Renal pelvis (tissue), 4 donors: Measurements from ENCODE around the gene NCKAP5. TPM values are rescaled to one million over a fixed set of nuclear protein-coding genes. Genes with fewer than 3 reads are reported as not detected.

Experiments used
- DNase-seq: peaks from one replicate; pipeline ENCODE4 v3.0.0-alpha.2; 2013
- polyA plus RNA-seq, 3 donors: library from polyadenylated mRNA; unstranded; fragments of 120-200 nt; gene quantifications; one replicate each; pipeline ENCODE4 v1.2.1, GENCODE V29; 2013; ENCODE audit not compliant: insufficient read length in 3 of 3

Gene NCKAP5
- polyA plus RNA-seq, 3 donors, result 6.2 to 6.5 (median 6.3) TPM

DNA sequence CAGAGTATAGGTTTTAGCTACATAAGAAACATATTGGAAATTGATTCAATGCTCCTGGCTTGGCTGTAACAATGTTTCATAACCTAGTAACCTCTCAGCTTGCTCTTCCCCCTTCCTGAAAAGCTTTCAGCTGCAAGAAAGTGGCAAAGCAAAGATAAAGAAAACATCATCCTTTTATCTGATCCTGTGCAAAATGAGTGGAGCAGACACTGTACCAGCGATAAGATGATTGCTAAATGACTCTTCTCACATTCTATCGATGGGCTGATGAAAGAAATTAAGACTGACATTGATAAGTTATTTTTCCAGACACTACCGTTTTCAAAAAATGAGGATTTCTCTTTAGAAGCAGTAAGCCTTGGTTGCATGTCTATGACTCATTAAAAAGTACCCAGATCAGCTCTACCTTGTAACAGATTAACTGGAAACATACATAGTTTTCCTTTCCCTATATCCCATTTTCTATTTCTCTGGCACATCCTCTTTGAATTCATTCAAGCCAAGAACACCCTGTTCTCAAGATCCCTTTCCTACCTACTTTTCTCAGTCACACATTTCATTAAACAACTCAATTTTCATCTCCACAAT lies 811.2 kb downstream of the NCKAP5 start:
- DNase-seq, result no peak

DNA sequence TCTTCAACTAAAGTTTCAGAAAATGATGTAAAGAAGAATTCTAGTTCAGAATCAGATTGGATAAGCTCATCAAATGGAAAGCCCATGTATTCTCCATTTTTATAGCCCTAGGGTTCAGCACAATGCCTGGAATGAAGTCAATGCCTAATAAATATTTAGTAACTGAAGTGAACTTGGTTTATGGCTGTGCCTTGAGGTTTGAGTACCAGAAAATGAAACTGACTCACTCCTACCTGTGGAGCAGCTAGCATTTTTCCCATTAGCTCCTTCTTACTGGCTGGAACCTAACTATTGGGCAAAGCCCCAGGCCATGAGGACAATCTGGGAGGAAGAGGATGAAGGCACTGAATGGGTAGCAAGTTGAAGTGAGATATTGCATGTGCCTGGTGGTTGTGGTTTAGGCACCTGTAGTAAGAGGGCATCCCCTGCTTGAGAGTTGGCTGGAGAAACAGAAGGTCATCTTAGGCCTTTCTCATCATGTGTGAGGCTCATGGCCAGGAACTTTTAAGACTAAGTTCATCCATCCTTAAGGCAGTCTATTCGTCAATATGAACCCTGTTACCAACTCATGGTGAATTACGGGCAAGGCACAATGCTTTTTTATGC lies 813.3 kb downstream of the NCKAP5 start:
- no peak for DNase-seq

DNA sequence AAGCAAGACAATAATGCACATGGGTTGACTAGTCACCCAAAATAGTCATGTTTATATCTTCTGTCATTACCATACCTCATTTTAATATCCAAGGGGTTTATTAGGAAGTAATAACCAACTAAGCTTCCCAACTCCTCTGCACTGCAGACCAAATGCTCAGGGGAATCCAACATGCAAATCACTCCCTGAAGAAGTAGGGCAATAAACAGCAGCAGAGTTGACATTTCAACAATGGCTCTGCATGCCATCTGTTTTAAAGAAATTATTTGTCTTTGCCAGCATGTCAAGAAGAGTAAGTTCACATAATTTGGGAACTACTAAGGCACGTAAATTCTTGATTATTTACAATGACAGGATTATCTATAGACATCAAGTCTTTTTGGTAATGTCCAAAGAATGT lies 813.9 kb downstream of the NCKAP5 start:
- DNase-seq, result no peak

DNA sequence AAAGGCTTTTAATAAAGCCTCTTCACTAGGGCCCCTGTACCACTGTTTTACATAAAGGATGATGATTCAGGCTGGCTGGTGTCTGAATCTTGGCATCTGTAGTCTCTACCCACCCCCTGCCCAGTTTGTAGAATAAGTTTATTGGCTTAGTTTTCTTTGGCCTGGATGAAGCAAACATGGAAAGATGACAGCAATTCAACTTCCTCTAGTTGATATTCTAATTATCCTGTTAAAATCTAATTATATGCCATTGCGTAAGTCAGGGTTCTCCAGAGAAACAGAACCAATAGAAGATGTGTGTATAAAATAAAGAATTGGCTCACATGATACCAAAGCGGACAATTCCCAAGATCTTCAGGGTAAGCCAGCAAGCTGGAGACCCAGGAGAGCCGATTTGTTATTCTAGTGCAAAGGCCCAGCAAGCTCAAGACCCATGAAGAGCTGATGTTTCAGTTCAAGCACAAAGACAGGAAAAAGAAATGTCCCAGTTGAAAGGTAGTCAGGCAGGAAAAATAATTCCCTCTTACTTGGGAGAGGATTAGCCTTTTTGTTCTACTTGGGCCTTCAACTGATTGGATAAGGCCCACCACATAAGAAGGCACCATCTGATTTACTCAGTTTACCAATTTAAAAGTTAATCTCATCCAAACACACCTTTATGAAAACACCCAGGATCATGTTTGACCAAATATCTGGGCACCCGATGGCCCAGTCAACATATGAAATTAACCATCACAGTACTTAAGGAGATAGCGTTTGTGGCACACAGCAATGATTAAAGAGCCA lies 815.6 kb downstream of the NCKAP5 start:
- no peak for DNase-seq

DNA sequence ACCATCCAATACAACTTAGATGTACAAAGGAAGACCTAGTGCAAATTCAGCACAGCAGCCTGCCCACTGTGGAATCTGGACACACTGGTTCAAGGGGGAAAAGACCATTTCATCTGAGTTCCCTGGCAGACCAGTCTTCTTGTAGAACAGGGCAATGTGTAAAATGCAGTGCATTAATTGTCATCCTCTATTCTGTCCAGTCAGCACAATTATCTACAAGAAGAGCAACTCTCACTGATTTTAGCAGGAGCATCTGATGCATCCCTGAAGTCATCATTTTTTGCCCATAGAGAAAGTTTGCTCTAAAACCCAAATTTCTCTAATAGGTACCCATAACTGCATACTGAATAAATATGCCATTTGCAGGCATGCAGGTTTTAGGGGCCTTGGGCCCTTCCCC lies 816.4 kb downstream of the NCKAP5 start:
- no peak for DNase-seq

DNA sequence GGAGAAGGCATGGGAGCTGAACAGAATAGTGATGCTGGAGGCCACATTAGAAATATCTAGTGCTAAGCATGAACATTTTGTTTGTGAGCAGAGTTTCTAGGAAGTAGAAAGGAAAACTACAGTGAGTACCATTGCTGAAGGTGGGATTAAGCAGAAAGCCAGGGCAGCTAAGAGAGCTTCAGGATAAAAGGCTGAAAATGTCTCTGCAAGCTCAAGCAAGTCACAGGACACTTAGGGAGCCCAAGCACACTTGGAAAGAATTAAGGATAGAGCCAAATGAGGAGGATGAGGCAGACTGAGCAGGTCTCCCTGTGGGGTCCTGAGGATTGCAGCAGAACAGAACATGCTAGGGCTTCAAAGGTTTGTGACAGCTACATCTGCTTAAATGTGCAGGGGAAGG lies 817.7 kb downstream of the NCKAP5 start:
- no peak for DNase-seq

DNA sequence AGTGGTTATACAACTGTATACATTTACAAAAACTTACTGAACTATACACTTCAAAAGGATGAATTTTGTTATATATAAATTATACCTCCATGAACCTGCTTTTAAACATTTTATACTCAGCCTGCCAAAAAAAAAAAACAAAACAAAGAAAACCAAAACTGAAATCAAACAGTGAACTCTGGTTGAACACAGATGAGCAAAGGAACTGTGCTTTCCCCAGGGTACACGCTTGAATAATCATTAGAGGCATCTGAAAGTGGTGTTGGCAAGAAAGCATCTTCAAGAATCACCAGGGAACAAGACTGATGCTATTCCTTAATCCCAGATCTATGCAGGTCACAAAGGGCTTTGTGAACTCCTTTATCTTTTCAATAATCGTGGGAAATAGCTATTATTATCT lies 821.2 kb downstream of the NCKAP5 start:
- DNase-seq, result no peak

DNA sequence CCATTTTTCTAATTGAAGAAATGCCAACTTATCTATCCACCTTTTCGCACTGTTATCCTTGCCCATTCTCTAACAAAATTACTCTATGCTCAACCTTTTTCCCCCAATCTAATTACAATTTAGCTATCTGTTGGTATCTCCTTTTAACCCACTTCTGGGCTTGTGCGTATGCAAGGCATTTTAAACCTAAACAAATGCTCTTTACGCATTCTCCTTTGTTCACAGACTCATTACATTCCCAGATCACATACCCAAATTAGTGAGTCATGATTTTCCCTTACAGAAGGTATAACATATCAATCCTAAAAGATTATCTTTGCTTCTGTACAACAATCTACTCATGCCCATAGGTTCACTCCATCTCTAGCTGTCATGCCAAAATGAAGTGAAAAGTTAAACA lies 826.5 kb downstream of the NCKAP5 start:
- DNase-seq, result no peak

DNA sequence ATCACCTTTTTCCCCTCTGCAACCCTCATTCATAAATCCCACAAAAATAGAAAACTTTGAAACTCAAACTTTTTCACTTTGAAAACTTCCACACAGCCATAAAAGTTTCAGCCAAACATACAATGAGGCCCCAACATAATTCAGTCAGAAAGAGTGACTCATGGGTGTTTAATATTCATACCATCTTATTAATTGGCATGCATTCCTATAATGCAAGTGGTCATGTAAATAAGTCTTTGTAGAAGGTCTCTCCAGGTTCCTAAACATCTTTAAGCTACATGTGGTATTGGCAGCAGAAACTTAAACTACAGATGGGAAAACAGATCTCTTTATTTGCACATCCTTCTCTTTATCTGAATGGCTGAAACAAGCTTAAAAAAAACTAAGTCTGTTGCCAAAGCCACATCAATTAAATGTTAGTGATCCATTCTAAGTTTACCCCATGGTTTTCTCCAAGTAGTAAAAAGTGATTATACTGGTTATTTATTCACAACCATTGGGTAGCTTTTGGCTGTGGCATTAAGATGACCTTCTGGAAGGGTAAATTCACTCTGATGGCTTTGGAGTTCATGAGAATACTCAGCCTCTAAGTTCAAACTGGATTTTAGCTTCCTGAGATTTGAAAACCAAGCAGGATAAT lies 828.1 kb downstream of the NCKAP5 start:
- no peak for DNase-seq

DNA sequence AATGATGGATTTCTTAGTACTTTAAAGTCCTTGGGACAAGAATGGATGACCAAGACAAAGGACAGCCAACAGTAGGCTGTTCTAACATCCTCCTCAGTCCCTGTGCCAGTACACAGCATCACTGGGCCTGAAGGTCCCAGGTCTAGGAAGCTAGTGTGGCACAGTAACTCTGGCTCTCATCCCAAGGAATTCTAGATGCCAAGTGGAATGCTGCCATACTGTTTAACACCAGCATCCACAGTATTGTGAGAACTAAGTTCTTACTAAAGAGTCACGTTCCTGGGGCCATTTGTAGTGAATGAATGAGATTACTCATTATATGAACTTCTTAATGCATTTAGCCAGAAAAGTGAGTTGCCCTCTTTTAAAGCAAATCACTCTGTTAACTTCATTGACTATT lies 830.0 kb downstream of the NCKAP5 start:
- no peak for DNase-seq

DNA sequence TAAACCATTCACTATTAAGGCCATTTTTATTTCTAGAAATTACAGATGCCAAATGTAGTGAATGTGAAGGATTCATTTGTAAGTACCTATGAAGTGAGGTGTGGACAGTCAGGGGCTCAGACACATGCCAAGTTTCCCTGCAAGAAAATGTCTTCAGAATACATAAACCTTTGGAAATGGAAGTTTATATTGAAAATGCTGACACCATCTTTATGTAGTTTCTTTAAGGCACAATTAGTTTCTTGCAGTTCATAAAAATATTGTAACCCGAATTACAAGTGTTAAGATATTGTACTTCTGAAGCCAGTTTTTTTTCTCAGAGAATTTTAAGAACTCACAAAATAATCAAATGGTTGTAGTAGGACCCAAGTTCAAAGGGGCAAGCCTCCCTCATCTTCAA lies 832.2 kb downstream of the NCKAP5 start:
- DNase-seq, result no peak

DNA sequence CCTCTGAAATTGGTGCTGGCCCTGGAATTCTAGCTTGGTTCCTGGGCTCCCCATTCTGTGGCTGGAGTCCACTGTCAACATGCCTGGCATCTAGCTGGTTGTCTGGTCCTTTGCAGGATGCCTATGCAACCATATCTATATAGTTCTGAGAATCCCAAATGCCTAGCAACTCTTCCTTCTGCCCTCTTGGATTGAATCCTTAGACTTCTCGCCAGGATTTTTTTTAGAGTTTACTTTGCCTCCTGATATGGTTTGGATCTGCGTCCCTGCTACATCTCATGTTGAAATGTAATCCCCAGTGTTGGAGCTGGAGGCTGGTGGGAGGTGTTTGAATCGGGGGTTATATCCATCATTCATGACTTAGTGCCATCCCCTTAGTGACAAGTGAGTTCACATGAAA lies 833.3 kb downstream of the NCKAP5 start:
- DNase-seq, result no peak

DNA sequence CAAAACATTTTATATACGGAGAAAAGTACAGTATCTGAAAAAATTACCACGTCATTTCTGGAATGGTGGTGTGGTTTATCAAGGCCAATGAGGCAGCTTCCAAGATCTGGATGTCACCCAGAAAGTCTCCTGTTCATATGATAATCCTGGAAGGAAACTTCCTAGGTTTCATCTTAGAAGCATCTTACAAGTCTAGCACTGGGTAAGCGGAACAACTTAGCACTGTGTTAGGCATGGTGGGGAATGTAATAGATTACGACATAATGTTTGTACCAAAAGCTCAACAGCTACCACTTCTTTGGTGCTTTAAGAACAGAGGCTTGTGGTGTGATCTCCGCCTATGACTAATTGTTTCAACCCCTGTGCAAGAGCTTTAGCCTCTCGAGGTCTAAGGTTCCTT lies 835.2 kb downstream of the NCKAP5 start:
- DNase-seq, result no peak

DNA sequence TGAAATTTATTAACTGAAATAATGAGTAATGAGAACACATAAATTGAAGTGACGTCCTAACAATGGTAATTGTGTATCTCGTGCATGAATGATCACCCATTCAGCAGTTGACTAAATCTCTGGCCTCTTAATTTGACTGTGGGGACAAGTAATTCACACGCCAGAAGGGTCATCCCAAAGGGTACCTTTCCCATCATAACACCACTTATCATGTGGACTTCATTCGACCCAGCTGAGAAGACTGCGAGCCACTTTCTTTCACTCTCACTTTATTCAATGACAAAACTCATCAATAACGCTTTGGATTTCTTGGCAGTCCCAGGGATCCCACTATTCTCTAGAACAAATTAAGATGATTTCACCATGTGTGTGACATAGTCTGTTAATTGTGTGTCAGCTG lies 835.6 kb downstream of the NCKAP5 start:
- no peak for DNase-seq

DNA sequence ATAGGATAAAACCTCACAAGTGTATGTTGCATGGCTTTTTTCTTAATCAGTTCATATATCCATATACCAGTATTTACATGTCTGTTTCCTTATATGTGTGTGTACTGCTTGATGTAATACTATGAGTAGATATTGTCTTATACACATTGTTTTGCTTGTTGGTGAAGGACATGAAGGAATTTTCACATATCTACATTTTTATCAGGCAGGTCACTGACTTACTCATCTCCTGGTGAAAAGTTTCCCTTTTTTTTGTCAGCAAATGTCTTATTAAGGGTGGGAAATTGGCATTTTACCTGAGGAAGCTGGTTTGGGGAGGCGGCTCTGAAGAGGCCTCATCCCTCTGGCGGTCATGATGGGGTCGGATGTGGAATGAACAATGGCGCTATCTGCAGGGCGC lies 836.8 kb downstream of the NCKAP5 start:
- no peak for DNase-seq

DNA sequence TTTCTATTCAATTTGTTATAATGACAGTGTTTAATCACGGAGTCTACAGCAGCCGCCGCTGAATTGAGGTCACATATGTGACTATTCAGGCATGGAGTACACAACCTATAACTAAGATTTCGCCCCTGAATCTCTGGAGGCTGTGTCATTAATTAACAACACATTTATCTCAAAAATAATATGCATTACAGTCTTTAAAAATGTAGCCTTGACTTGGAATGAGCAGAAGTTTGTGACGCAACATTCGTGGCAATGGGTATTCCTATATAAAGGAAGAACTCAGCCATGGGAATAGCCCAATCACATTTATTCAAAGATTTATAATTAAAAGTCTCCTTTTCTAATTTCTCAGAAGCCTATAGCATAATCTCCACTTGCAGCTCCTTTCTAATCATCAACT lies 837.7 kb downstream of the NCKAP5 start:
- DNase-seq, result no peak

DNA sequence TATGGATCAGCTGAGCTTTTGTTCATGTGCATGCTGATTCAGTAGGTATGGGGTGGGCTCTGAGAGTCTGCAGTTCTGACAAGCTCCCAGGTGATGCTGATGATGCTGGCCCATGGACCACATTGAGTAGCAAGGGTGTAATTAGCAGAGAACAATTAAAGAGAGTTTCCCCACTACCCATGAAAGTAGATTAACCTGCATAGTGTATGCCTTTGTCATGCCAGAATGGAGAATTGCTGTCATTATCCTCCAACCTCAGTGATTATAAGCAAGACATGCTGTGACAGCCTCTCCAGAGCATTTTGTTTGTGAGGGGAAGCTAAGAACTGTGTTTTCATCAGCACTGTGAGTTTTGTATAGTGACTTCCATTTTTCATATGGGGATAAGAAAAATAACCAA lies 838.7 kb downstream of the NCKAP5 start:
- no peak for DNase-seq

DNA sequence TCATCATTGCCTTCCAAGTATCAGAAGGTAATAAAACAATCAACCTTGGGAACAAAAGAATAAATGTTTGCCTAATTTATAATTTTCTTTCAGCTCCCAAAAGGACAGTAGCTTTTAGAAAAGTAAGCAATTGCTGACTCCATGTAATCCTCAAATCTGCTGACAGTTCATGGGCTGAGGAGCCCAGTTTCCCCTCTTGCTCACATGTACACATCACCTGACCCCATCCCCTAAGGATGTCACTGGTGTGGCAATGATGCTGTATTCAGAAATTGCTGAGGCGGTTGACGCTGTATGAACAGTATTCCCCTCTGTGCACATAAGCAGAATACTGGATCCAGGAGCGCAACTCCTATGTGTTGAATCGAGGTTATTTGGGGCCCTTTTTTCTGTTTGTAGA lies 842.1 kb downstream of the NCKAP5 start:
- DNase-seq, result no peak

DNA sequence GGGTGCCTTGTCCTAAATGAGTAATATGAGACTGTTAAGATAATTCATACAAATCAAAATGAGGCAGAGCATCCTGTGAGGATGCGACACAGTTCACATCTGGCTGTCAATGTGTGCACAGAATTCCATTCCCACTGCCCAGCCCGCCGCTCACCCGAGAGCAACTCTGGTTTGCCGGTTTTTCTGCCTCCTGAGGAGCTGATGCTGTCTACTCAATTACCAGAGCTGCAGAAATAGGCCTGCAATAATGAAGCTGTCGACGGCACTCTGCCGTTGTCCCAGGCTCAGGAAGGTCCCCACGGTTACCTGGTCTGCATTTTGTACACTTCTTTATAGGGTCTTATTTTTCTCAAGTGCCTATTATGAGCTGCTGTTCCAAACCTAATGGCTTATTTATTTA lies 842.5 kb downstream of the NCKAP5 start:
- no peak for DNase-seq

DNA sequence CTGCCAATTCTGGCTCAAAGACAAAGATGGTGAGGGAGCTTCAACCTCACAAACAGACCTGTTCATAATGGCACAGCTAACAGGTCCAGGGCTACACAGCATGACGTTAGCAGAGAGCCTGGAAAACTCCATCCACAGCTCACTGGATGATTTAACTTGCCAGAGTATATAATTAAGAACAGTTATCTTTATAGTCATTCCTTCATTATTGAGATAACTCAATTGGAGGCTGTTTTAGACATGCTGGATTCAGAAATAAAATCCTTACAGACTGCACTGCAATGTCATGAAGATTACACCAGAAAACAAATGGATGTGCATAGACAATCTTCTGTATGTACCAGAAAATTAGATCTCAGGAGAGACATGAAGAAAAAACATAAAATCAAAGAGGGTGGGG lies 843.1 kb downstream of the NCKAP5 start:
- no peak for DNase-seq

DNA sequence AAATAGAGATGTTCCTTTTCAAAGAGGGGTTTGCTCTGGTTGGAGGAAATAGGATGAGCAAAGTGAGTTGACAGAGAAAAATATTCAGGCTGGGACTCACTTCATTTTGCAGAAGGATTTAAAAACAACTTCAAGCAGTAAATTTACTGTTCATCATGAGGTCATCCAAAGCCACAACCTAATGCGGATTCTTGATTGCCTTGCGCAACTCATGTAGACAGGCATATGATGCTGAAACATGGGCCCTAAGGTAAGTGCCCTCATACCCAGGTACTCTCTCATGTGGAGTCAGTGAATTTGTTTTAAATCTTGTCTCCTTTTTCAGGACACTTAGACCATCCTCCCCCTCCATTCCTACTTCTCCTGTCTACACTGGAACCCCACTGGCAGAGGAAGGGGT lies 846.3 kb downstream of the NCKAP5 start:
- no peak for DNase-seq

DNA sequence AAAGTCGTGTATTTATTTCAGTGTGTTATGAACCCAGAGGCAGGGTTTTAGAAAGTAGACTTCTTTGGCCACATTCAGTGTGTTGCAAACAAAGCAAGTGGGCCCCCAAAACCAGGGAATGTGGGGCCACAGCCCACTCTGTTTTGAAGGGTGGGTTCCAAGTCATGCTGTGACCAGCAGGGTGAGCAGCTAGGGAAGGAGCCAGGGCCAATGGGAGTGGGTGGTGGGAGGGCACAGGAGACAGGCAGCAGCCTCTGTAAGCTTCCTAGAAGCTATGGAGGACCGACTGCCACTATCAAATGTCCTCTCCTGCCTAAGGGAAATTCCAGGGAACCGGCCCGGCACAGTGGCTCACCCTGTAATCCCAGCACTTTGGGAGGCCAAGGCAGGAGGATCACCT lies 847.9 kb downstream of the NCKAP5 start:
- no peak for DNase-seq

DNA sequence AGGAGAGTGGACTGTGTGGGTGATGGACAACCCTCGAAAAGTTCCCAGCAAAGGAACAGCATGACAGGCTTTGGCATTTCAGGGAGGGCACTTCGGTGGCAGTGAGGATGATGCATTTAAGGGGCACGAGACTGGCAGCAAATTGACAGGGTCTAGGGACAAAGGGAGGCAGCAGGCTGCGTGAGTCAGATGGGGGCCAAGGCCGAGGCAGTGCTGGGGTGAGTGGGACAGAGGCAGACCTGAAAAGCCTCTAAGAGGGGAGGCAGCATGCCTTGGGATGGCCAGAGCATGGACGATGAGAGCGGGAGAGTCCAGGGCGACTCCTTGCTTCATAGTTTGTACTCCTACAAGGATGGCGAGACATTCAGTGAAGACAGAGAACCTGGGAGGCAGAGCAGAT lies 848.8 kb downstream of the NCKAP5 start:
- DNase-seq, result no peak
